HepG2 (cell line): ENCODE measurements around the gene JPH4. TPM values are rescaled to one million over a fixed set of nuclear protein-coding genes. Genes with fewer than 3 reads are reported as not detected.

ENCODE experiments used
- EEA1 ChIP-seq: sonication (generic); formaldehyde crosslinking; IDR thresholded peaks from 2 replicates; pipeline ENCODE4 v1.5.1; 2020; ENCODE audit warnings: mild to moderate bottlenecking, missing genetic modification reagents, borderline replicate concordance
- GTF2F1 ChIP-seq: fragments of 150-350 bp; IDR thresholded peaks from 2 replicates; pipeline ENCODE4 v1.6.1; 2014; ENCODE audit warnings: low read length
- HOXD1 ChIP-seq: sonication (generic); formaldehyde crosslinking; IDR thresholded peaks from 2 replicates; pipeline ENCODE4 v1.5.0; 2020; ENCODE audit warnings: missing genetic modification reagents
- KMT2A ChIP-seq: sonication (generic); formaldehyde crosslinking; IDR thresholded peaks from 2 replicates; pipeline ENCODE4 v1.4.0; 2020; ENCODE audit warnings: missing genetic modification reagents
- MAFK ChIP-seq, 2 experiments: IDR thresholded peaks in 1 of 2; conservative IDR thresholded peaks in 1 of 2; 2 replicates each; pipeline ENCODE4 v1.6.1; 2011; ENCODE audit warnings: improper control_type of control experiment in 2 of 2, low read length in 2 of 2
- NR2F6 ChIP-seq, 2 experiments: IDR thresholded peaks; 2 replicates each; pipeline ENCODE4 v1.6.1; 2016; ENCODE audit warnings: antibody characterized with exemption in 1 of 2, mild to moderate bottlenecking in 1 of 2
- RAD51 ChIP-seq: fragments of 450-650 bp; IDR thresholded peaks from 2 replicates; pipeline ENCODE4 v1.6.1; 2016; ENCODE audit warnings: borderline replicate concordance
- RNF2 ChIP-seq: fragments of 450-650 bp; conservative IDR thresholded peaks from 2 replicates; pipeline ENCODE4 v1.6.1; 2016; ENCODE audit warnings: low read depth
- SMAD9 ChIP-seq: sonication (generic); formaldehyde crosslinking; IDR thresholded peaks from 2 replicates; pipeline ENCODE4 v1.5.1; 2020; ENCODE audit warnings: mild to moderate bottlenecking, missing genetic modification reagents
- TSC22D2 ChIP-seq: sonication (generic); formaldehyde crosslinking; IDR thresholded peaks from 2 replicates; pipeline ENCODE4 v1.5.1; 2020; ENCODE audit warnings: missing genetic modification reagents, mild to moderate bottlenecking, borderline replicate concordance
- XBP1 ChIP-seq: sonication (generic); formaldehyde crosslinking; IDR thresholded peaks from 2 replicates; pipeline ENCODE4 v1.5.0; 2020; ENCODE audit warnings: missing genetic modification reagents
- ZBTB7A ChIP-seq: sonication (generic); formaldehyde crosslinking; IDR thresholded peaks from 2 replicates; pipeline ENCODE4 v1.8.0; 2022; ENCODE audit warnings: mild to moderate bottlenecking, missing genetic modification reagents
- ZNF180 ChIP-seq: sonication (generic); formaldehyde crosslinking; IDR thresholded peaks from 2 replicates; pipeline ENCODE4 v1.4.0; 2020; ENCODE audit warnings: low read depth, missing genetic modification reagents, borderline replicate concordance
- ZNF775 ChIP-seq: sonication (generic); formaldehyde crosslinking; IDR thresholded peaks from 2 replicates; pipeline ENCODE4 v1.4.0; 2020; ENCODE audit warnings: missing genetic modification reagents, mild to moderate bottlenecking, moderate library complexity, borderline replicate concordance
- polyA plus RNA-seq, 8 experiments: library from polyadenylated mRNA; depleted of rRNA in 3 of 8; stranded (reverse) in 7 of 8; unstranded in 1 of 8; fragments of >200 nt; fragmentation: Illumina TruSeq in 4 of 8; extraction: Trizol in 4 of 8; gene quantifications; 2 replicates each; pipeline versions ENCODE4 v1.2.1 to v1.2.3, GENCODE V29; 2011 to 2016; ENCODE audit warnings: low read depth in 4 of 8, missing spikeins in 1 of 8, mixed read lengths in 1 of 8; ENCODE audit not compliant: insufficient read depth in 1 of 8
- total RNA-seq, 5 experiments: library from RNA; depleted of rRNA; stranded (reverse); fragments of >200 nt; fragmentation: Illumina TruSeq; extraction: Trizol; gene quantifications; 2 replicates each; pipeline ENCODE4 v1.2.3, GENCODE V29; 2016; ENCODE audit warnings: low read depth in 1 of 5
- TF ChIP-seq, protein P1 (sequence below): IDR thresholded peaks from 2 replicates; pipeline ENCODE4 v1.6.1; 2016; ENCODE audit warnings: mild to moderate bottlenecking, missing biosample characterization, missing genetic modification reagents
- TF ChIP-seq, protein P2 (sequence below): sonication (generic); formaldehyde crosslinking; IDR thresholded peaks from 2 replicates; pipeline ENCODE4 v1.4.0; 2020; ENCODE audit warnings: mild to moderate bottlenecking, missing genetic modification reagents, borderline replicate concordance
- TF ChIP-seq, protein P3 (sequence below): sonication (generic); formaldehyde crosslinking; IDR thresholded peaks from 2 replicates; pipeline ENCODE4 v1.5.0; 2020; ENCODE audit warnings: mild to moderate bottlenecking, missing genetic modification reagents, moderate library complexity
- TF ChIP-seq, protein P4 (sequence below): sonication (generic); formaldehyde crosslinking; IDR thresholded peaks from 2 replicates; pipeline ENCODE4 v1.4.0; 2020; ENCODE audit warnings: missing genetic modification reagents, borderline replicate concordance

The JPH4 gene
- total and polyA plus RNA-seq, 2 of the 13 experiments (the other 11 are each of a cell fraction or from before 2014, with no cell fraction given), result 0.08 to 0.22 TPM

DNA sequence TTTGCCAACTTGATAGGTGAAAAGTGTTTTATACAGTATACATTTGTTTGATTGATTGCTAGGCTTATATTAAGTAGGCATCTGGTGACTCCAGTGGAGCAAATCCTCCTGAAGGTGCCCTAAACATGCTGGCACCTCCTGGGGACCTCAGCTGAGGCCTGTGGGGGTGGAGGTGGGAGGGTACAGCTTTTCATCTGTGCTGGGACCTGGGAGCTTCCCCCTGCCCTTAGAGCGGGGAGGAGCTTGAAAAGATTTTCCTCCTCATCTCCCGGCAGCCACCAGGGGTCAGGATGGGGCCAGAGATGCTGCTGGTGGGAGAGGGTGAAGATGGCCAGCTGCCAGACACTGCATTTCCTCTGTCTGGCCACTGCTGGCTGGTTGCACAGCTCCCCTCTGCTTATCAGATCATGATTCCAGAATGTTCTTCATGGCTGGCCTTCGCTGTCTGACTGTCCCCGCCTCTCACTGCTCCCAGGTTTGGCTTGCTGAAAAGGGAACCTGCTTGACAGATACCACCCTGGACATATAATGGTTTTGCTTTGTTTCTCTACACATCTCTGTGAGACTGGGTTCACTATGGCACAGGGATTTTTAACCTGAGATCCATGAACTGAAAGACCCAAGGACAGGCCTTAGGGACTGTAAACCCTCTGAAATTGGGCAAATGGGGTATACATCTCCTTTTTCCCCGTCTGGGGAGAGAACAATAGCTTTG, 10.5 kb upstream of the JPH4 start (continued):
- TF ChIP-seq SMAD9 (CRISPR knock-in tag) (peak; percentile 91; the same call in 1 of the 2 replicates), RNF2 (0 out of 2 replicates have a peak, but pooled peaks have one; percentile 79), RAD51 (no peak), HOXD1 (CRISPR knock-in tag) (peak; percentile 60; the same call in 1 of the 2 replicates), MAFK (conservative IDR thresholded peaks at IDR 0.05 in 1 of 2, IDR thresholded peaks at IDR 0.05 in 1 of 2; ENCODE audit: low read length in 2 of 2) (peak; percentile 18 to 35; a peak in 2 of 4 replicates), GTF2F1 (0 out of 2 replicates have a peak, but pooled peaks have one; percentile 46), ZBTB7A (CRISPR knock-in tag) (no peak), ZNF180 (CRISPR knock-in tag) (no peak), XBP1 (CRISPR knock-in tag) (no peak), ZNF775 (CRISPR knock-in tag) (peak; percentile 53; the same call in 1 of the 2 replicates), TSC22D2 (CRISPR knock-in tag) (peak; percentile 98; the same call in 1 of the 2 replicates), EEA1 (CRISPR knock-in tag) (peak; percentile 70; the same call in 1 of the 2 replicates), KMT2A (CRISPR knock-in tag) (peak; percentile 86), NR2F6 (IDR thresholded peaks at IDR 0.05) (peak; percentile 39; the same call in 1 of the 2 replicates), NR2F6 (CRISPR knock-in tag; IDR thresholded peaks at IDR 0.05) (peak; percentile 91)
- TF ChIP-seq, protein P1, sequence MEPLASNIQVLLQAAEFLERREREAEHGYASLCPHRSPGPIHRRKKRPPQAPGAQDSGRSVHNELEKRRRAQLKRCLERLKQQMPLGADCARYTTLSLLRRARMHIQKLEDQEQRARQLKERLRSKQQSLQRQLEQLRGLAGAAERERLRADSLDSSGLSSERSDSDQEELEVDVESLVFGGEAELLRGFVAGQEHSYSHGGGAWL (CRISPR knock-in tag), result peak; percentile 93
- TF ChIP-seq, protein P2, sequence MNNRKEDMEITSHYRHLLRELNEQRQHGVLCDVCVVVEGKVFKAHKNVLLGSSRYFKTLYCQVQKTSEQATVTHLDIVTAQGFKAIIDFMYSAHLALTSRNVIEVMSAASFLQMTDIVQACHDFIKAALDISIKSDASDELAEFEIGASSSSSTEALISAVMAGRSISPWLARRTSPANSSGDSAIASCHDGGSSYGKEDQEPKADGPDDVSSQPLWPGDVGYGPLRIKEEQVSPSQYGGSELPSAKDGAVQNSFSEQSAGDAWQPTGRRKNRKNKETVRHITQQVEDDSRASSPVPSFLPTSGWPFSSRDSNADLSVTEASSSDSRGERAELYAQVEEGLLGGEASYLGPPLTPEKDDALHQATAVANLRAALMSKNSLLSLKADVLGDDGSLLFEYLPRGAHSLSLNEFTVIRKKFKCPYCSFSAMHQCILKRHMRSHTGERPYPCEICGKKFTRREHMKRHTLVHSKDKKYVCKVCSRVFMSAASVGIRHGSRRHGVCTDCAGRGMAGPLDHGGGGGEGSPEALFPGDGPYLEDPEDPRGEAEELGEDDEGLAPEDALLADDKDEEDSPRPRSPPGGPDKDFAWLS (CRISPR knock-in tag), result peak; percentile 56; the same call in 1 of the 2 replicates
- TF ChIP-seq, protein P3, sequence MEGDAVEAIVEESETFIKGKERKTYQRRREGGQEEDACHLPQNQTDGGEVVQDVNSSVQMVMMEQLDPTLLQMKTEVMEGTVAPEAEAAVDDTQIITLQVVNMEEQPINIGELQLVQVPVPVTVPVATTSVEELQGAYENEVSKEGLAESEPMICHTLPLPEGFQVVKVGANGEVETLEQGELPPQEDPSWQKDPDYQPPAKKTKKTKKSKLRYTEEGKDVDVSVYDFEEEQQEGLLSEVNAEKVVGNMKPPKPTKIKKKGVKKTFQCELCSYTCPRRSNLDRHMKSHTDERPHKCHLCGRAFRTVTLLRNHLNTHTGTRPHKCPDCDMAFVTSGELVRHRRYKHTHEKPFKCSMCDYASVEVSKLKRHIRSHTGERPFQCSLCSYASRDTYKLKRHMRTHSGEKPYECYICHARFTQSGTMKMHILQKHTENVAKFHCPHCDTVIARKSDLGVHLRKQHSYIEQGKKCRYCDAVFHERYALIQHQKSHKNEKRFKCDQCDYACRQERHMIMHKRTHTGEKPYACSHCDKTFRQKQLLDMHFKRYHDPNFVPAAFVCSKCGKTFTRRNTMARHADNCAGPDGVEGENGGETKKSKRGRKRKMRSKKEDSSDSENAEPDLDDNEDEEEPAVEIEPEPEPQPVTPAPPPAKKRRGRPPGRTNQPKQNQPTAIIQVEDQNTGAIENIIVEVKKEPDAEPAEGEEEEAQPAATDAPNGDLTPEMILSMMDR (CRISPR knock-in tag), result peak; percentile 100
- TF ChIP-seq, protein P4, sequence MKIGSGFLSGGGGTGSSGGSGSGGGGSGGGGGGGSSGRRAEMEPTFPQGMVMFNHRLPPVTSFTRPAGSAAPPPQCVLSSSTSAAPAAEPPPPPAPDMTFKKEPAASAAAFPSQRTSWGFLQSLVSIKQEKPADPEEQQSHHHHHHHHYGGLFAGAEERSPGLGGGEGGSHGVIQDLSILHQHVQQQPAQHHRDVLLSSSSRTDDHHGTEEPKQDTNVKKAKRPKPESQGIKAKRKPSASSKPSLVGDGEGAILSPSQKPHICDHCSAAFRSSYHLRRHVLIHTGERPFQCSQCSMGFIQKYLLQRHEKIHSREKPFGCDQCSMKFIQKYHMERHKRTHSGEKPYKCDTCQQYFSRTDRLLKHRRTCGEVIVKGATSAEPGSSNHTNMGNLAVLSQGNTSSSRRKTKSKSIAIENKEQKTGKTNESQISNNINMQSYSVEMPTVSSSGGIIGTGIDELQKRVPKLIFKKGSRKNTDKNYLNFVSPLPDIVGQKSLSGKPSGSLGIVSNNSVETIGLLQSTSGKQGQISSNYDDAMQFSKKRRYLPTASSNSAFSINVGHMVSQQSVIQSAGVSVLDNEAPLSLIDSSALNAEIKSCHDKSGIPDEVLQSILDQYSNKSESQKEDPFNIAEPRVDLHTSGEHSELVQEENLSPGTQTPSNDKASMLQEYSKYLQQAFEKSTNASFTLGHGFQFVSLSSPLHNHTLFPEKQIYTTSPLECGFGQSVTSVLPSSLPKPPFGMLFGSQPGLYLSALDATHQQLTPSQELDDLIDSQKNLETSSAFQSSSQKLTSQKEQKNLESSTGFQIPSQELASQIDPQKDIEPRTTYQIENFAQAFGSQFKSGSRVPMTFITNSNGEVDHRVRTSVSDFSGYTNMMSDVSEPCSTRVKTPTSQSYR (CRISPR knock-in tag), result peak; percentile 59; the same call in 1 of the 2 replicates
